Brain pericyte (primary cell): Measurements from ENCODE around the gene MBNL2.
"Not testable (repeated sequence)": the region's sequence is repeated elsewhere in the genome, so short reads cannot be mapped to it uniquely, and the experiment has no call there.

Source experiments
- DNase-seq: peaks from one replicate; pipeline ENCODE4 v3.0.0-alpha.2; 2012; ENCODE audit warnings: low read depth, low spot score

MBNL2 gene

GRCh38 chr13:97347255-97347932 lies 125.3 kb downstream of the MBNL2 start:
- no peak for DNase-seq

- no peak for DNase-seq
Measured at GRCh38 chr13:97348569-97349100, 126.5 kb downstream of the MBNL2 start.

- DNase-seq = not testable (repeated sequence)
Measured at GRCh38 chr13:97352012-97352411, 129.9 kb downstream of the MBNL2 start.

GRCh38 chr13:97352815-97353214 lies 130.7 kb downstream of the MBNL2 start:
- no peak for DNase-seq

- no peak for DNase-seq
Measured at GRCh38 chr13:97353927-97354675, 132.0 kb downstream of the MBNL2 start.

GRCh38 chr13:97354808-97355207 lies 132.7 kb downstream of the MBNL2 start:
- DNase-seq = no peak

GRCh38 chr13:97356592-97356991 lies 134.5 kb downstream of the MBNL2 start:
- no peak for DNase-seq

GRCh38 chr13:97359181-97360057 lies 137.3 kb downstream of the MBNL2 start:
- peak; percentile 37 for DNase-seq

GRCh38 chr13:97360610-97361009 lies 138.5 kb downstream of the MBNL2 start:
- DNase-seq = no peak

- no peak for DNase-seq
Measured at GRCh38 chr13:97364031-97364430, 141.9 kb downstream of the MBNL2 start.

- DNase-seq = no peak
Measured at GRCh38 chr13:97364827-97365226, 142.7 kb downstream of the MBNL2 start.

- no peak for DNase-seq
Measured at GRCh38 chr13:97366172-97366688, 144.1 kb downstream of the MBNL2 start.

- DNase-seq = no peak
Measured at GRCh38 chr13:97367016-97367822, 145.1 kb downstream of the MBNL2 start.

- DNase-seq = no peak
Measured at GRCh38 chr13:97369261-97369893, 147.2 kb downstream of the MBNL2 start.

GRCh38 chr13:97371486-97372109 lies 149.5 kb downstream of the MBNL2 start:
- DNase-seq = no peak

GRCh38 chr13:97372936-97373335 lies 150.8 kb downstream of the MBNL2 start:
- DNase-seq = no peak

GRCh38 chr13:97373787-97374186 lies 151.7 kb downstream of the MBNL2 start:
- DNase-seq = no peak

- no peak for DNase-seq
Measured at GRCh38 chr13:97376981-97377380, 154.8 kb downstream of the MBNL2 start.

- no peak for DNase-seq
Measured at GRCh38 chr13:97379386-97379785, 157.3 kb downstream of the MBNL2 start.

- no peak for DNase-seq
Measured at GRCh38 chr13:97380696-97381095, 158.6 kb downstream of the MBNL2 start.
